Activated CD8-positive, alpha-beta memory T cell treated with anti-CD3 and anti-CD28 coated beads for 1 hour (primary cell): ENCODE results near the gene ZBTB34.

Experiments used
- DNase-seq, 2 donors: peaks; one replicate each; pipeline ENCODE4 v3.0.0-alpha.2; 2020; ENCODE audit warnings: low read depth in 1 of 2; ENCODE audit errors: extremely low read depth in 1 of 2

The ZBTB34 gene

DNA sequence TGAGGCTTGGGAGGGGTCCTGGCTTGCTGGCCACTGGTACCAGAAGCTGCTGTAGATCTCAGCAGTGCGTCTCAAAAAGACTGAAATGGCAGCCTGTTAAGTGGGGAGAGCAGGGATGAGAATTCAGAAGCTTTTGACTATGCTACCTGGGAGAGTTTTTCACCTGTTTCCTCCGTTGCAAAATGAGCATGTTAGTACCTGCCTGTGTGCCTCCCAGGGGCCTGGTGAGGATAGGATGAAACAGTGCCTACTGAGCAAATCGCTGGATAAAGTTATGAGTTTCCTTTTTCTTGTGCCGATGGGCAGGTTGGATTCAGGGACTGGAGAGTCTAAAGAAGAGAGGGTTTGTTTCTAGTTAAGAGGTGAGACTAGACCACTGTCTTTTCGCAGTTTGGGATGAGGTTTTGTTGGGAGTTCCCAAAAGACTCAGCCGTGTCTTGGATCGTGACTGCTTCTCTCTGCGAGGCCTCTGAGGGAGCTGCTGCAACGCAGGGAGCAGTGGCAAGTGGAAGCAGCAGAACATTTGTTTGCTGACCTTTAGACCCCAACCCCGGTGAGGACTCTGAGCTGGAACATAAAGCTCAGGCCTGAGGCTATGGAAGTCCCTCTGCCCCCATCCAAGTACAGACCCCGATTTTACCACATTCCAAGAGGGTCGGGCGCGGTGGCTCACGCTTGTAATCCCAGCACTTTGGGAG is 55.6 kb downstream of the ZBTB34 start:
- no peak for DNase-seq

- no peak for DNase-seq
Observed at GRCh38 chr9:126916909-126917308, 56.5 kb downstream of the ZBTB34 start.

DNA sequence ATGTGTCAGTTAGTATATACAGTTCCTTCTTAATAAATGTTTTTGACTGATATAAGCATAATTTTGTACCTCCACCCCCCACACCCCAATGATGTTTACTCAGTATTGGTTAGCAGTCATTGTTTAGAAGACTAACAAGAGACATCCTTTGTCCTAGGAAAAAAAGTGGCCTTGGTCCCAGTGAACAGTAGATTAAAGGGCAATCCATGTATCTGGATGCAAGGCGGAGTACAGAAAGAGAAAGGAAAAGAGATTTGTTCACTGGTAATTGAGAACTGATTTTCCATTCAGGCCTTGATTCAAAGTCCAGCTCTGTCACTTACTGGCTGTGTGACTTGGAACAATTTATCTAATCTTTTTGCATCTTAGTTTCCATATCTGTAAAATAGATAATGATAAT is 58.8 kb downstream of the ZBTB34 start:
- no peak for DNase-seq

GRCh38 chr9:126925876-126926275 is 65.4 kb downstream of the ZBTB34 start:
- DNase-seq, result no peak

DNA sequence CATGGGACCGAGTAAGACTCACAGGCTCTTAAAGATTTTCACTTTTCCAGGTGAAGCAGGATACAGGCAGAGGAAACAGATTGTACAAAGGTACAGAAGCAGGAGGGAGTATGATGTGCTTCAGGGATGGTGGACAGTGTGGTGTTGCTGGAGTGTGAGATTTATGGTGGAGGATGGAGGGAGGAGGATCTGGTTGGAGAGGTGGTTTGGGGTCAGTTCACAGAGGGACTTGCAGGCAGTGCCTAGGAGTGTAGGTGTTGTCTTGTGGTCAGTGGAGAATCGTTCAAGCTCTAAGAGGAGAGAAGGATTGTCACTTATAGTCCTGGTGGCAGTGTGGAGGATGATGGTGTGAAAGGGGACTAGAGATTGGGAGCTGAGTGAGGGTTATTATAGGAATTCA is 65.9 kb downstream of the ZBTB34 start:
- DNase-seq, result no peak

DNA sequence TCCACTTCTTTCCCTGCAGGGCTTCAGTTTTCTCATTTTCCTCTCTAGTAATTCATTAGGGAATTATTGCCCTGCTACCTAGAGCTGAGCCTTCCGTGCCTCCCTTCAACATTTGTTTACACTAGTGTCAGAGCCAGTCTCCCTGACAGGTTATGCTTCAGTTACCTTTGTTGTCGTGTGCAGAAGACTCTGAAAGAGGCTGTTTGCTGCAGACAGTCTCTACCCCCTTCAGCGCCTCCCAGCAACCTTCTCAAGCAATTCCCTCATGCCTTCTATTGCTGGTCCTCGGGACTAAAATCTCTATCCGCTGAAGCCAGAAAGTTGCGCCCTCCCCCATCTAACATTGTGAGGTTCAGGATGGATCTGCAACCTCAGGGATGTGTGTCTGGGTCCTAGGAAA is 67.0 kb downstream of the ZBTB34 start:
- no peak for DNase-seq

DNA sequence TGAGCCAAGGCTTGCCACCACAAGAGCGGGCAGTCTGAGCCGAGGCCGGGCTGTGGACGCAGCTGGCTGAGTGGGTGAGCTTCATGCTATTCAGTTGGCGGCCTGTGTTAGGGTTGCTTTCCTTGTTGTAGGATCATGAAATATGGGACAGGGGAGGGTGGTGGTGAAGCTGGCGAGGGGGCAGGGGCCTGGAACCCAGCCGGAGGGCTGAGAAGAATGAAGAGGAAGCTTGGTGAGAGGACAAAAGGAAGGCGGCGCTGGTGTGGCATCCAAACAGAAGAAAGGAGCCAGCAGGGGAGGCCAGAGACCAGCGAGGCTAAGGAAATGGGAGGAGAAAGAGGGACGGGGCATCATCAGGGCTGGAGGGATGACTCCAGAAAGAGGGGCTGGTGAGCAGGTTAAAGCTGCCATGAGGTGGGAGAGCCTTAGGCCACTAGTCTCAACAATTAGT is 72.5 kb downstream of the ZBTB34 start:
- DNase-seq, result no peak

DNA sequence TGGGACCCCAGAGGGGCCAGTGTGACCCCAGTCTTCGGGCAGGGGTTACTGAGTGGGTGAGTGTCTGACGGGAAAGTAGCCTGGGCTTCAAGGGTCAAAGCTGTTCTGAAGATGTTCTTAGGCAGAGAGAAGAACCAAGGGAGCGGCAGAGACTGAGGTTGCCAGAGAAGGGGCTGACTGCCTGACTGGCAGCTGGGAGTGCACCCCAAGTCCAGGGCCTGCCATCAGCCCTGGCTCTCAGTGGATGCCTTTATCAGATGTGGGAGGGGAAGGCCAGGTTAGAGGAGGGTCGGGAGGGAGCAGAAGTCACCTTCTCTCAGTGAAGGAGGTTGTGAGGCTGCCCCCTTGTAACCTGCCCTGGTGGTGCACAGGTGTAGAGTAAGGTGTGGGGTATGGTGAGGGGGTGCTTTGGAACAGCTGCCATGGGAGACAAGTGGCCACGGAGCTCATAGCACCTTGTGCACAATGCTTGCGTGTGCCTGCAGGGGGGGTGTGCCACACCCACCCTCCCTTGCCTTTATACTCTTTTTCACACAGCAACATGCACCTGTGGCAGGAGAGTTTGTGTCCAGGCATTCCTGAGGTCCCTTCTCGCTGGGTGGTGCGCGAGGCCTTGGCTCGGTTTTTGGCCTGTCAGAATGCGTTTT is 73.0 kb downstream of the ZBTB34 start:
- DNase-seq, result no peak

DNA sequence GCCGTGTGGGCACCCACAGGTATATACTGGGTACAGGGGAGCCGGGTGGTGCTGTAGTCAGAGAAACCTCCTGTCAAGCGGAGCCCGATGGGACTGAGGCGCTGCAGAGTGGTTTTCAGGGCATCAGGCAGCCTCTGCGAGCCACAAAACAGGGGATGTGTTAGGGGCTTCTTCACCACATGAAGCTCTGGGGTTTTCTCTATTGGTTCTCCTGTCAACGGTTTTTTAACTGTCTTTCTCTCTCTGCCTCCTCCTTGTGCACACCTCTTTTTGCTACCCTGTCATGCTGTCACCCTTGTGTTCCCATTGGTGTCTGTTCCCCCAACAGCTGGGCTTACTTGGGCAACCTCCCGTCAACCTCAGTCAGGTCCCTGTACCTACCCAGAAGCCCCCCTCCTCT is 74.0 kb downstream of the ZBTB34 start:
- DNase-seq, result no peak
